ENCODE data around the gene FSIP1. TPM values are rescaled to one million over a fixed set of nuclear protein-coding genes. Genes with fewer than 3 reads are reported as not detected.

The FSIP1 gene
- total RNA-seq, 1 donor from 2014 or later = 5.5 TPM

GRCh38 chr15:39792025-39792843 is 9.6 kb upstream of the FSIP1 start:
- no peak for DNase-seq (ENCODE audit: low read depth)

DNA sequence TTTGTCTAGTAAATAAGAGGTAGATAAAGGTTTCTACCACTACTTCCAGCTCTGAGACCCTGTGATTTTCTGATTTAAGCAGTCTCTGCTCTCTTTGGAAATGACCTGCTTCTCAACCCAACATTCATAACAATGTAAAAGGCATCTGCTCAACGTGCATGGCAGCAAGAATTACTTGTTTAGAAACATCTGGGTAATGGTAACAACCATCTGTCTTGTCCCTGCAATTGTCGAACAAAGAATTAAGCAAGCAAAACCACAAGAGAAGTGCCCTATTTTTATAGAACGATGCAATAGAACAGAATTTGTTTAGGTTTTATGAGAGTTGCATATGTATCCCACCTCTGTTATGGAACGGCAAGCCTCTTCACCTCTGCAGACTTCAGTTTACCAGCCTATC is 7.1 kb upstream of the FSIP1 start:
- DNase-seq (ENCODE audit: low read depth) = no peak

DNA sequence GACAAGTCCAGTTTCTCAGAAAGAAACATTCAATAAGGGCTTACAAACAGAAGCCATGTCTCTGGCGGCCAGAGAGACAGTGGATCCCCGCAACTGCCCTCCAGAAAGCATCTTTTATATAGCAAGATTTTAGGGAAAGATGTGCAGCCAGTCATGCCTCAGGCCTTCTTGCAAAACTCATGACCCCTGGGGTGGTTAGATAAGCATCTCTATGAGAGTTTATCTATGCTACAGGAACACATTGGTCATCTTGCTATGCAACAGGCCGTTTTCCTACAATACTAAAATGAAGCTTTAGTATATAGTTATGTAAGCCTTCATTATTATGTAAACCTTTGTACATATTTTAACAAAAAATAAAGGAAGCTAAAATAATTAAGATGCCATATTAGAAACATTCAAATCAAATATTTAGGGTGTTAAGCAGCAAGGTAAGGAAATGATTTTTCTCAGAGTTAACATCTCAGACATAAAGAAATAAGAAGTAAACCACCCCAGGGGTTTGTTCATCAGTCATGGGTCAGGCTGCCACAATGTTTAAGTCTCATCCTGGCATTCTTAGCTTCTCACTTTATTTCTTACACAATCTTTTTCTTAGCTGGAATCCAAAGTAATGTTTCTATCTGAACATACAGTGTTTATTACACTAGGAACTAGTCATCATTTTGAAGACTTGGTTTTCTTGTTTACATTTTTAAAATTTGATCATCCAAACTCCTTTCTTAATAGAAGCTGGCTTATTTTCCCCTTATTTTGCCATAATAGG is 6.3 kb upstream of the FSIP1 start:
- no peak for DNase-seq (ENCODE audit: low read depth)

- DNase-seq (ENCODE audit: low read depth) = peak; percentile 66
Measured at GRCh38 chr15:39788108-39788507, 5.5 kb upstream of the FSIP1 start.

DNA sequence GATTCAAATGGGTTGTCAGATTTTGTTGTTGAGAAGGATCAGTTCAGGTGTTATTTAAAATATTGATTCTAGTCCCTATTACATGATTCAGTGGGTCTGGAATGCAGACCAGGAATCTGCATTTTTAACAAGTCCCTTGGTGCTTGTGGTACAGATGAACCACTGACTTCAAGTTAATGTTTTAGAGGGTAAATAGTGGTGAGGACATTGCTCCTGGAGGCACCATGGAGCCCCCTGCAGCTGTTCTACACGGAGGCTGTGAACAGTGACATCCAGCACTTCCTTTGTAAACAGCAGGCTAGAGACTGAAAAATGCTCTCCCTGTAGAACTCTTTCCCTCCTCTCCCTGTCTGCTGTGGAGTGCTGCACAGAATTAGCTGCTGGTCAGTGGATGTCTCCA is 4.8 kb upstream of the FSIP1 start:
- DNase-seq (ENCODE audit: low read depth) = peak; percentile 68

- DNase-seq (ENCODE audit: low read depth) = peak; percentile 67
Measured at GRCh38 chr15:39786447-39787056, 3.9 kb upstream of the FSIP1 start.

DNA sequence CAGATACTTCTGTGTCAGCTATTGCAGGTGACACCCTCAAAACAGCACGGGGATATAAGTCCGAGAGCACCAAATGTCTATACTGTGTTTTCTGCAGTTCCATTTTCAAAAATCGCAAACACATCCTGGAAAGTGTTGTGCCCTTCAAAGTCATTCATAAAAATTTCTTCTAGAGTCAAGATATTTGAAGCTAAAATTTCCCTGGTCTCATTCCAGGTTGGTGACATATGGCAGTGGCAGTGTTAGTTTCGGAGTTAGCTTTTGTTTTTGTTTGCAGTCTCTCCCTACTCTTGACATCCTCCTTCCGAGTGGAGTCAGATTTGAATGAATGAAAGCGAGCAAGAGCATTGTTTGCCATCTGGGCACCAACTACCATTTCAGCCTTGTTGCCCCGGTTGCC is 3.2 kb upstream of the FSIP1 start:
- no peak for DNase-seq (ENCODE audit: low read depth)

DNA sequence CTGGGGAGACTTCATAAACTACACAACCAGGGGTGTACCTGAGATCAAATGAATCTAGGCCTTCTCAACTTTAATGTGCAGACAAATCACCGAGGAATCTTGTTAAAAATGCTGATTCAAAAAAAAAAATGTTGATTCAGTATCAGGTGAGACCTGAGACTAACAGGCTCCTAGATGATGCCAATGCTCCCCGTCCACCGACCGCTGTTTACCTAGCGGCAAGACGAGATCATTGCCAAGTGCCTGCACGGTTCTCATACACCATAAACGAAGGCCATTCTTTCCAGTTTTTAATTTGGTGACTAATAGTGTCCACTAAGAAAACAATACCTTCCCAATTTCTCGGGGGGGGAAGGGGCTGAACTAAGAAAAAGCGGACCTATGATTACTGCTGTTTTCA is 2.5 kb upstream of the FSIP1 start:
- peak; percentile 33 for DNase-seq (ENCODE audit: low read depth)

GRCh38 chr15:39784638-39785037 is 2.0 kb upstream of the FSIP1 start:
- DNase-seq (ENCODE audit: low read depth) = no peak

DNA sequence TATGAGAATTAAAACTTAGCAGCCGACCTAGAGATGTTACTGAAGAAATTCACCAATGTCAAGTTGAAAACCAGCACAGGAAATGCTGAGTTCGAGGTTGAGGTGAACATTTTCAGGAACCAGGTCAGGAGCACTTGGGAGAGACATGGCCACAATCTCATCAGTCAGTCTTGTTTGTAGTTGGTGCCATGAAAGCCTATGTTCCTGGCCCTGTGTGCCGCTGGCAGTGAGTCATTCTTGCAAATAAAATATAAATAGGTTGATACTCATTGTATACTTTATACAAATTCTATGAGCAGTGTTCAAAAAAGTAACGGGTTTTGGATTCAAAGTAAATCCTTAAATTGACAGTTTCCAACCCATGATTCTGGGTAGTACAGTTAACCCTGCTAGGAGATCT is 1.5 kb upstream of the FSIP1 start:
- no peak for DNase-seq (ENCODE audit: low read depth)

DNA sequence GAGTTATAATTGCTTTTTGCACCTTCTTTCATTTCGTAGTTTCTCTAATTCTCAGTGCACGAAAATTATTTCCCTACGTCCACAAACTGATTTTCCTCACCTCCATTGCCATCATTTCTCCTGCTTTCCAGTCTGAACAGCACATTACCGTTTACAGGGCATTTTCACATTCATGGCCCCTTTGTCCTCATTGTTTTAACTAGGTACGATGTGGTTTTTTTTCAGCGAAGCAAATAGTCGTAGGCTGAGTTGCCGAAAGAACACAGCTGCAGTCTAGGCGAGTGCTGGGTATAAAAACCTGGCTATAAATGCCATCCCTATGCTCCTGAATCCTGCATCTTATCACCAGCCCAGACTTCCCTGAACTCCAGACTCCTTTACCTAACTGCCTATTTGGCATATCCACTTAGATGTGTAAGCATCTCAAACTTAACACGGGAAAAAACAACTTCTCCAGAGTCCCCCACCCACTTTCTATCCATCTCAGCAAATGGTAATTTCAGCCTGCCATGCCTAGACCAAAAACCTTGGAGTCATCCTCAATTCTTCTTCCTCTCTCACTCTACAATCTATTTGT is 691 bp upstream of the FSIP1 start:
- DNase-seq (ENCODE audit: low read depth) = no peak

- no peak for DNase-seq (ENCODE audit: low read depth)
Measured at GRCh38 chr15:39781967-39782302, 706 bp downstream of the FSIP1 start.

- no peak for DNase-seq (ENCODE audit: low read depth)
Measured at GRCh38 chr15:39781147-39781966, 1.3 kb downstream of the FSIP1 start.

DNA sequence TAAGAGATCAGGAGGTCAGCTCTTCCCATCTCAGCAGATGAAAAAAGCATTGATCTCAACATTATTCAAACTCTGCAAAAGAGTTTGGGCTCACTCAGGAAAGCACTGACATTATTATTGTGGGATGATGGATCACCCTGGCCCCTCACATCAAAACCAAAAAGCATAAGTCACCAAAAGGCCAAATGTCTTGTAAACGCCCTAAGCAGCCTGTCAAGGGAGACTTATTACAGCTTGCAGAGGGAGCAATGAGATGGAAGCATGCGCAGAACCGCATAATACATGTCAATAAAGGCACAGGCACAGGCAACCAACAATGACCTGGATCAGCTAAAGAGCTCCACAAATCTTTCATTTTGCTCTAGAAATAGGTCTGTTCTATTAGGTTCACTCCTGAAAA is 4.6 kb downstream of the FSIP1 start:
- no peak for DNase-seq (ENCODE audit: low read depth)

- peak; percentile 30 for DNase-seq (ENCODE audit: low read depth)
Measured at GRCh38 chr15:39777496-39777895, 5.1 kb downstream of the FSIP1 start.

GRCh38 chr15:39776068-39776467 is 6.6 kb downstream of the FSIP1 start:
- no peak for DNase-seq (ENCODE audit: low read depth)

GRCh38 chr15:39774688-39775267 is 7.9 kb downstream of the FSIP1 start:
- no peak for DNase-seq (ENCODE audit: low read depth)

GRCh38 chr15:39770748-39771689 is 11.6 kb downstream of the FSIP1 start:
- peak; percentile 31 for DNase-seq (ENCODE audit: low read depth)

DNA sequence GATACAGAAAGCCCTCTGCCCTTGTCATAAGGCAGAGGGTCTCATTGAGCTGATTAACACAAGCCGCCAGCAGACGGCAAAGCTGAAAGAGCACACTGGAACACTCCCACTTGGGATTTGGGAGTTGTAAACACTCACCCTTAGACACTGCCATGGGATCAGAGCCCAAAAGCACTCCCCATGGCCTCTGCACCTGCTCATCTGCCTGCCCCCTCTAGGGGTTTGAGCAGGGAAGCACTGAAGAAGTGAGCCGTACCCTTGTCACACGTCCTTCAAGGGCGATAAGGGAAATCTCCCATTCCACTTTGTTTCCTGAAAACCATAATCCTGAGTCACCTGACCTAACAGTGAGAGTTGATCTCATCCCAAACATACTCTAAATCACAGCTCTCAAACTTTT is 14.7 kb downstream of the FSIP1 start:
- no peak for DNase-seq (ENCODE audit: low read depth)

- no peak for DNase-seq (ENCODE audit: low read depth)
Measured at GRCh38 chr15:39761006-39761405, 21.6 kb downstream of the FSIP1 start.
